ENCODE data around the gene STAC. TPM values are rescaled to one million over a fixed set of nuclear protein-coding genes. Genes with fewer than 3 reads are reported as not detected.

STAC gene
- total RNA-seq, 4 donors from 2014 or later = 0.87 to 1.7 (median 1.6) TPM

GRCh38 chr3:36364260-36364659 is 16.0 kb upstream of the STAC start:
- Histone ChIP-seq H3K36me3 (no peaks in the 10 kb centered on the region), H3K27ac (no peak overlapping the region), H3K4me3 (no peak overlapping the region), H3K27me3 (no peaks in the 10 kb centered on the region), H3K4me1 (no peaks in the 10 kb centered on the region), H3K9me3 (no peaks in the 10 kb centered on the region)
- in situ Hi-C loops (cut with MboI; ENCODE audit: low sequenced_read_pairs in 4 of 4) (no loop called here), intact Hi-C loops (cut with DNase I; ENCODE audit: low total_unique reads) (no loop called here)
- no peak for DNase-seq
- ATAC-seq = no peak
- TF ChIP-seq POLR2A (IDR thresholded peaks at IDR 0.05) = no peak
- TF ChIP-seq CTCF (IDR thresholded peaks at IDR 0.05 in 4 of 5, conservative IDR thresholded peaks at IDR 0.05 in 1 of 5) = no peak

- intact Hi-C loops (cut with DNase I; ENCODE audit: low total_unique reads) (no loop called here), in situ Hi-C loops (cut with MboI; ENCODE audit: low sequenced_read_pairs in 4 of 4) (no loop called here)
- Histone ChIP-seq H3K27me3 (no peaks in the 10 kb centered on the region), H3K4me3 (no peak overlapping the region), H3K9me3 (no peaks in the 10 kb centered on the region), H3K36me3 (no peaks in the 10 kb centered on the region), H3K4me1 (no peaks in the 10 kb centered on the region), H3K27ac (no peak overlapping the region)
- no peak for ATAC-seq
- no peak for DNase-seq
- TF ChIP-seq CTCF (IDR thresholded peaks at IDR 0.05 in 4 of 5, conservative IDR thresholded peaks at IDR 0.05 in 1 of 5) (no peak), POLR2A (IDR thresholded peaks at IDR 0.05) (no peak)
Observed at GRCh38 chr3:36365829-36366228, 14.5 kb upstream of the STAC start.

GRCh38 chr3:36366308-36366707 is 14.0 kb upstream of the STAC start:
- DNase-seq (no peak), ATAC-seq (no peak)
- no peak for TF ChIP-seq CTCF (IDR thresholded peaks at IDR 0.05 in 4 of 5, conservative IDR thresholded peaks at IDR 0.05 in 1 of 5)
- TF ChIP-seq POLR2A (IDR thresholded peaks at IDR 0.05) = no peak
- in situ Hi-C loops (cut with MboI; ENCODE audit: low sequenced_read_pairs in 4 of 4) (no loop called here), intact Hi-C loops (cut with DNase I; ENCODE audit: low total_unique reads) (no loop called here)
- Histone ChIP-seq H3K36me3 (no peaks in the 10 kb centered on the region), H3K27me3 (no peaks in the 10 kb centered on the region), H3K4me1 (no peaks in the 10 kb centered on the region), H3K4me3 (no peak overlapping the region), H3K9me3 (no peaks in the 10 kb centered on the region), H3K27ac (no peak overlapping the region)

- Histone ChIP-seq H3K36me3 (no peaks in the 10 kb centered on the region), H3K27me3 (no peaks in the 10 kb centered on the region), H3K4me1 (no peaks in the 10 kb centered on the region), H3K4me3 (no peak overlapping the region), H3K9me3 (no peaks in the 10 kb centered on the region), H3K27ac (no peak overlapping the region)
- TF ChIP-seq CTCF (IDR thresholded peaks at IDR 0.05 in 4 of 5, conservative IDR thresholded peaks at IDR 0.05 in 1 of 5) = no peak
- no peak for TF ChIP-seq POLR2A (IDR thresholded peaks at IDR 0.05)
- in situ Hi-C loops (cut with MboI; ENCODE audit: low sequenced_read_pairs in 4 of 4) = no loop called here
- ATAC-seq (no peak), DNase-seq (no peak)
- intact Hi-C loops (cut with DNase I; ENCODE audit: low total_unique reads) = no loop called here
Observed at GRCh38 chr3:36367912-36368573, 12.3 kb upstream of the STAC start.

- no peak for TF ChIP-seq CTCF (IDR thresholded peaks at IDR 0.05 in 4 of 5, conservative IDR thresholded peaks at IDR 0.05 in 1 of 5)
- TF ChIP-seq POLR2A (IDR thresholded peaks at IDR 0.05) = no peak
- no peaks in the 10 kb centered on the region for H3K27me3 ChIP-seq
- DNase-seq = no peak
- H3K4me1 ChIP-seq = no peaks in the 10 kb centered on the region
- no peak overlapping the region for H3K4me3 ChIP-seq
- no peak overlapping the region for H3K27ac ChIP-seq
- no peaks in the 10 kb centered on the region for H3K36me3 ChIP-seq
- intact Hi-C loops (cut with DNase I; ENCODE audit: low total_unique reads) = no loop called here
- no peaks in the 10 kb centered on the region for H3K9me3 ChIP-seq
- ATAC-seq = no peak
- in situ Hi-C loops (cut with MboI; ENCODE audit: low sequenced_read_pairs in 4 of 4) = no loop called here
Observed at GRCh38 chr3:36372534-36372935, 7.8 kb upstream of the STAC start.

Measured in gastrocnemius medialis (tissue), 4 donors.